ENCODE data around the gene OR2V2.

- TF ChIP-seq CTCF (IDR thresholded peaks at IDR 0.05; ENCODE audit: insufficient read depth, low read depth, low read length) = no peak
- no peak for TF ChIP-seq EZH2 (IDR thresholded peaks at IDR 0.05; ENCODE audit: insufficient read depth, low read length)
Measured at GRCh38 chr5:181207214-181207959, 60.0 kb downstream of the OR2V2 start.
